ENCODE measurements around the gene GABARAPL1. TPM values are rescaled to one million over a fixed set of nuclear protein-coding genes. Genes with fewer than 3 reads are reported as not detected.

Gene GABARAPL1
- total RNA-seq, 1 donor: 65.9 TPM

- no peak overlapping the region for H3K4me2 ChIP-seq (ENCODE audit: insufficient read depth, low read length)
- H3K4me1 ChIP-seq (ENCODE audit: insufficient read depth, low read length): peaks cover 5% of the 10 kb centered on the region
- H3K4me3 ChIP-seq (ENCODE audit: insufficient read depth, low read length): no peak overlapping the region
- no peaks in the 10 kb centered on the region for H3K9me3 ChIP-seq (ENCODE audit: low read depth, low read length)
- DNase-seq (ENCODE audit: insufficient read length, low spot score, missing footprints): no peak
- H4K20me1 ChIP-seq (ENCODE audit: insufficient read depth, low read length): no peaks in the 10 kb centered on the region
- no peak overlapping the region for H2AFZ ChIP-seq (ENCODE audit: low read length)
- H3K36me3 ChIP-seq (ENCODE audit: insufficient read depth, low read length): no peaks in the 10 kb centered on the region
- H3K27ac ChIP-seq (ENCODE audit: low read depth, low read length): no peak overlapping the region
- H3K79me2 ChIP-seq (ENCODE audit: insufficient read depth, low read length): no peaks in the 10 kb centered on the region
- TF ChIP-seq CTCF (IDR thresholded peaks at IDR 0.05; ENCODE audit: extremely low read depth, low read depth, low read length): no peak
- H3K27me3 ChIP-seq (ENCODE audit: insufficient read depth, low read length): no peaks in the 10 kb centered on the region
These were observed 29.1 kb downstream of the GABARAPL1 start for GRCh38 chr12:10241727-10242126.

GRCh38 chr12:10242539-10242938 is 29.9 kb downstream of the GABARAPL1 start:
- Histone ChIP-seq H3K4me3 (ENCODE audit: insufficient read depth, low read length) (no peak overlapping the region), H3K79me2 (ENCODE audit: insufficient read depth, low read length) (no peaks in the 10 kb centered on the region), H4K20me1 (ENCODE audit: insufficient read depth, low read length) (no peaks in the 10 kb centered on the region), H3K27ac (ENCODE audit: low read depth, low read length) (no peak overlapping the region), H3K4me1 (ENCODE audit: insufficient read depth, low read length) (peaks cover 5% of the 10 kb centered on the region), H3K9me3 (ENCODE audit: low read depth, low read length) (no peaks in the 10 kb centered on the region), H3K27me3 (ENCODE audit: insufficient read depth, low read length) (no peaks in the 10 kb centered on the region), H3K36me3 (ENCODE audit: insufficient read depth, low read length) (no peaks in the 10 kb centered on the region), H2AFZ (ENCODE audit: low read length) (no peak overlapping the region), H3K4me2 (ENCODE audit: insufficient read depth, low read length) (no peak overlapping the region)
- no peak for DNase-seq (ENCODE audit: insufficient read length, low spot score, missing footprints)
- no peak for TF ChIP-seq CTCF (IDR thresholded peaks at IDR 0.05; ENCODE audit: extremely low read depth, low read depth, low read length)

GRCh38 chr12:10243818-10244520 is 31.3 kb downstream of the GABARAPL1 start:
- H3K4me3 ChIP-seq (ENCODE audit: insufficient read depth, low read length): peak overlapping the region; percentile 57
- no peak for TF ChIP-seq CTCF (IDR thresholded peaks at IDR 0.05; ENCODE audit: extremely low read depth, low read depth, low read length)
- peak overlapping the region; percentile 74 for H2AFZ ChIP-seq (ENCODE audit: low read length)
- no peaks in the 10 kb centered on the region for H3K27me3 ChIP-seq (ENCODE audit: insufficient read depth, low read length)
- peaks cover 5% of the 10 kb centered on the region for H3K4me1 ChIP-seq (ENCODE audit: insufficient read depth, low read length)
- peak overlapping the region; percentile 76 for H3K4me2 ChIP-seq (ENCODE audit: insufficient read depth, low read length)
- no peaks in the 10 kb centered on the region for H4K20me1 ChIP-seq (ENCODE audit: insufficient read depth, low read length)
- no peak overlapping the region for H3K27ac ChIP-seq (ENCODE audit: low read depth, low read length)
- no peaks in the 10 kb centered on the region for H3K9me3 ChIP-seq (ENCODE audit: low read depth, low read length)
- no peaks in the 10 kb centered on the region for H3K36me3 ChIP-seq (ENCODE audit: insufficient read depth, low read length)
- no peak for DNase-seq (ENCODE audit: insufficient read length, low spot score, missing footprints)
- H3K79me2 ChIP-seq (ENCODE audit: insufficient read depth, low read length): no peaks in the 10 kb centered on the region

GRCh38 chr12:10247436-10248058 is 34.9 kb downstream of the GABARAPL1 start:
- no peaks in the 10 kb centered on the region for H3K27me3 ChIP-seq (ENCODE audit: insufficient read depth, low read length)
- no peak for DNase-seq (ENCODE audit: insufficient read length, low spot score, missing footprints)
- no peaks in the 10 kb centered on the region for H3K36me3 ChIP-seq (ENCODE audit: insufficient read depth, low read length)
- no peak overlapping the region for H2AFZ ChIP-seq (ENCODE audit: low read length)
- peaks cover 5% of the 10 kb centered on the region for H3K4me1 ChIP-seq (ENCODE audit: insufficient read depth, low read length)
- H4K20me1 ChIP-seq (ENCODE audit: insufficient read depth, low read length): no peaks in the 10 kb centered on the region
- H3K4me2 ChIP-seq (ENCODE audit: insufficient read depth, low read length): no peak overlapping the region
- TF ChIP-seq CTCF (IDR thresholded peaks at IDR 0.05; ENCODE audit: extremely low read depth, low read depth, low read length): no peak
- no peak overlapping the region for H3K4me3 ChIP-seq (ENCODE audit: insufficient read depth, low read length)
- H3K27ac ChIP-seq (ENCODE audit: low read depth, low read length): no peak overlapping the region
- H3K79me2 ChIP-seq (ENCODE audit: insufficient read depth, low read length): no peaks in the 10 kb centered on the region
- H3K9me3 ChIP-seq (ENCODE audit: low read depth, low read length): no peaks in the 10 kb centered on the region
